ENCODE data around the gene SNX30.

Gene SNX30

GRCh38 chr9:112822618-112823017 is 72.1 kb downstream of the SNX30 start:
- DNase-seq (ENCODE audit: low read depth in 2 of 2), result no peak

- no peak for DNase-seq (ENCODE audit: low read depth in 2 of 2)
These were observed 72.7 kb downstream of the SNX30 start for GRCh38 chr9:112823257-112823656.

GRCh38 chr9:112831281-112831851 is 80.8 kb downstream of the SNX30 start:
- no peak for DNase-seq (ENCODE audit: low read depth in 2 of 2)

GRCh38 chr9:112831969-112832368 is 81.4 kb downstream of the SNX30 start:
- DNase-seq (ENCODE audit: low read depth in 2 of 2), result no peak

GRCh38 chr9:112833081-112833480 is 82.5 kb downstream of the SNX30 start:
- DNase-seq (ENCODE audit: low read depth in 2 of 2), result no peak

- DNase-seq (ENCODE audit: low read depth in 2 of 2), result no peak
These were observed 85.8 kb downstream of the SNX30 start for GRCh38 chr9:112836394-112836793.

- DNase-seq (ENCODE audit: low read depth in 2 of 2), result no peak
These were observed 87.8 kb downstream of the SNX30 start for GRCh38 chr9:112838342-112838741.

- DNase-seq (ENCODE audit: low read depth in 2 of 2), result no peak
These were observed 88.8 kb downstream of the SNX30 start for GRCh38 chr9:112839331-112839730.

- DNase-seq (ENCODE audit: low read depth in 2 of 2), result no peak
These were observed 90.7 kb downstream of the SNX30 start for GRCh38 chr9:112841261-112841660.

- no peak for DNase-seq (ENCODE audit: low read depth in 2 of 2)
These were observed 92.0 kb downstream of the SNX30 start for GRCh38 chr9:112842555-112842954.

- peak; percentile 45 to 70 for DNase-seq (ENCODE audit: low read depth in 2 of 2)
These were observed 94.4 kb downstream of the SNX30 start for GRCh38 chr9:112844771-112845542.

- DNase-seq (ENCODE audit: low read depth in 2 of 2), result no peak
These were observed 96.2 kb downstream of the SNX30 start for GRCh38 chr9:112846528-112847488.

GRCh38 chr9:112848316-112849151 is 98.0 kb downstream of the SNX30 start:
- DNase-seq (ENCODE audit: low read depth in 2 of 2), result no peak

- DNase-seq (ENCODE audit: low read depth in 2 of 2), result no peak
These were observed 98.9 kb downstream of the SNX30 start for GRCh38 chr9:112849363-112849922.

- DNase-seq (ENCODE audit: low read depth in 2 of 2), result no peak
These were observed 100.3 kb downstream of the SNX30 start for GRCh38 chr9:112850840-112851239.

GRCh38 chr9:112852741-112853504 is 102.4 kb downstream of the SNX30 start:
- DNase-seq (ENCODE audit: low read depth in 2 of 2), result no peak

GRCh38 chr9:112853882-112854585 is 103.5 kb downstream of the SNX30 start:
- DNase-seq (ENCODE audit: low read depth in 2 of 2), result no peak

- DNase-seq (ENCODE audit: low read depth in 2 of 2), result no peak
These were observed 104.1 kb downstream of the SNX30 start for GRCh38 chr9:112854657-112855056.

GRCh38 chr9:112856200-112856599 is 105.6 kb downstream of the SNX30 start:
- DNase-seq (ENCODE audit: low read depth in 2 of 2), result no peak

GRCh38 chr9:112856843-112857242 is 106.3 kb downstream of the SNX30 start:
- DNase-seq (ENCODE audit: low read depth in 2 of 2), result no peak

All from stimulated activated CD4-positive, alpha-beta T cell treated with anti-CD3 and anti-CD28 coated beads, Interleukin-15, amount 100 ng/mL, for 48 hours (primary cell).